ENCODE data around the gene CFHR5.

DNA sequence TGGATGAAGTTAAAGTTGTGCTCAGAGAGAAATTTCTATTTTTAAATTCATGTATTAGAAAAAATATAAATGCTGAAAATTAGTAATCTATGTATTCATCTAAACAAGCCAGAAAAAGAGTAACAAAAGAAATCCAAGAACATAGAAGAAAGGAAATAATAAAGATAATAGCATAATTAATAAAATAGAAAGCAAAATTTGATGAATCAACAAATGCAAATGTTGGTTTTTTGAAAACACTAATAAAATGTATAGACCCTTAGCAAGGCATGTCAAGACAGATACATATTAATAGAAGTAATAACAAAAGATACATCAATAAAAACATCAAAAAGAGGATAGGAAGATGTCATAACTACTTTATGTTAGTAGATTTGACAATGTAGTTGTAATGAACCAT is 71.7 kb downstream of the CFHR5 start:
- TF ChIP-seq, protein P1, sequence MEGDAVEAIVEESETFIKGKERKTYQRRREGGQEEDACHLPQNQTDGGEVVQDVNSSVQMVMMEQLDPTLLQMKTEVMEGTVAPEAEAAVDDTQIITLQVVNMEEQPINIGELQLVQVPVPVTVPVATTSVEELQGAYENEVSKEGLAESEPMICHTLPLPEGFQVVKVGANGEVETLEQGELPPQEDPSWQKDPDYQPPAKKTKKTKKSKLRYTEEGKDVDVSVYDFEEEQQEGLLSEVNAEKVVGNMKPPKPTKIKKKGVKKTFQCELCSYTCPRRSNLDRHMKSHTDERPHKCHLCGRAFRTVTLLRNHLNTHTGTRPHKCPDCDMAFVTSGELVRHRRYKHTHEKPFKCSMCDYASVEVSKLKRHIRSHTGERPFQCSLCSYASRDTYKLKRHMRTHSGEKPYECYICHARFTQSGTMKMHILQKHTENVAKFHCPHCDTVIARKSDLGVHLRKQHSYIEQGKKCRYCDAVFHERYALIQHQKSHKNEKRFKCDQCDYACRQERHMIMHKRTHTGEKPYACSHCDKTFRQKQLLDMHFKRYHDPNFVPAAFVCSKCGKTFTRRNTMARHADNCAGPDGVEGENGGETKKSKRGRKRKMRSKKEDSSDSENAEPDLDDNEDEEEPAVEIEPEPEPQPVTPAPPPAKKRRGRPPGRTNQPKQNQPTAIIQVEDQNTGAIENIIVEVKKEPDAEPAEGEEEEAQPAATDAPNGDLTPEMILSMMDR (IDR thresholded peaks at IDR 0.05): no peak
- TF ChIP-seq POLR2A (IDR thresholded peaks at IDR 0.05): no peak
